Left ventricle myocardium superior (tissue), 1 donor: ENCODE measurements around the gene SERPINE3. TPM values are rescaled to one million over a fixed set of nuclear protein-coding genes. Genes with fewer than 3 reads are reported as not detected.

ENCODE experiments used
- ATAC-seq: fragments of 200-7000 bp; cut with Tn5 transposase; one replicate; pipeline ENCODE4 v1.9.1; 2020; ENCODE audit warnings: mild to moderate bottlenecking, moderate library complexity
- DNase-seq: peaks from one replicate; pipeline ENCODE4 v3.0.0-alpha.2; 2020
- intact Hi-C: fragments of 100-400 bp; cut with micrococcal nuclease; formaldehyde crosslinking; loops from one replicate; pipeline ENCODE4 v1.11.0; 2022
- total RNA-seq: library from RNA; stranded (reverse); fragmentation: NEBNext Ultra II Directional; extraction: Animal tissue kit (Norgen Biotek cat#: 25700); gene quantifications from one replicate; pipeline ENCODE4 v1.2.1, GENCODE V29; 2021
- donor health status: DM: no; HTN: yes; CAD: no; lungs with severe emphysema.

SERPINE3 gene
- total RNA-seq, 1 donor from 2014 or later = not detected

DNA sequence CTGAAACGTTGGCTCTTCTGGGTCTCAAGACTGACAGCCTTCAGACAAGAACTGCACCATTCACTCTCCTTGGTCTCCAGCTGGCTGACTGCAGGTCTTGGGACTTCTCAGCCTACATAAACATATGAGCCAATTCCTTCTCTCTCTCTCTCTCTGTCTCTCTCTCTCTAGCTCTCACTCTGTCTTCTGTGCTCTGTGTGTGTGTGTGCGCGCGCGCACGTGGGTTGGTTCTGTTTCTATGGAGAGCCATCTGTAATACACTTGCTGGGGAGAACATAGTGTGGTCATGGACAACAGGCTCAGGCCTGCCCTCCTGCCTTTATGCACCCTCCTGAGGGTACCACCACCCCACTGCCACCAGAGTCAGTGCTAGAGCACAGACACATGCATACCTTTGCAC is 13.7 kb upstream of the SERPINE3 start:
- DNase-seq (no peak), ATAC-seq (no peak)
- intact Hi-C loops = no loop called here

DNA sequence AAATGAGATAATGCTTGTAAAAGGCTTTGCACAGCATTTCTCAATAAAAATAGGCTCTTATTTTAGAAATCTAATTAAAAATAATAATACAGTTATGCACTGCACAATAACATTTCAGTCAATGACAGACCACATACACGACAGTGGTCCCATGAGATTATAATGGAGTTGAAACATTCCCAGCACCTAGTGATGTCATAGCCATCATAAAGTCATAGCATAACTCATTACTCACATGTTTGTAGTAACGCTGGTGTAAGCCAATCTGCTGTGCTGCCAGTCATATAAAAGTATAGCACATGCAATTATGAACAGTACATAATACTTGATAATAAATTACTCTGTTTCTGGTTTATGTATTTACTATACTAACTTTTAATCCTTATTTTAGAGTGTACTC is 12.7 kb upstream of the SERPINE3 start:
- intact Hi-C loops = no loop called here
- ATAC-seq = no peak
- DNase-seq = no peak

DNA sequence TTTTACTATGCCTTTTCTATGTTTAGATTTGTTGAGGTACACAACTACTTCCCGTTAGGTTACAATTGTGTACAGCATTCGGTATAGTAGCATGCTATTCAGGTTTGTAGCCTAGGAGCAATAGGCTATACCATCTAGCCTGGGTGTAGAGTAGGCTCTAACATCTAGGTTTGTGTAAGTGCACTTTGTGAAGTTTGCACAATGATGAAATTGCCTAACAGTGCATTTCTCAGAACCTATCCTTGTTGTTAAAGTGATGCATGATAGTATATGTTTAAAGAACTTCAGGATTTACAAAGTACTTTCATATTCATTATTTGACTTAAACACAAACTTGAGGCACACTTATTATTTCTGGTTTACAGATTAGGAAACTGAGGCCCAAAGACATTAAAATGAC is 11.5 kb upstream of the SERPINE3 start:
- no peak for DNase-seq
- intact Hi-C loops = no loop called here
- no peak for ATAC-seq

DNA sequence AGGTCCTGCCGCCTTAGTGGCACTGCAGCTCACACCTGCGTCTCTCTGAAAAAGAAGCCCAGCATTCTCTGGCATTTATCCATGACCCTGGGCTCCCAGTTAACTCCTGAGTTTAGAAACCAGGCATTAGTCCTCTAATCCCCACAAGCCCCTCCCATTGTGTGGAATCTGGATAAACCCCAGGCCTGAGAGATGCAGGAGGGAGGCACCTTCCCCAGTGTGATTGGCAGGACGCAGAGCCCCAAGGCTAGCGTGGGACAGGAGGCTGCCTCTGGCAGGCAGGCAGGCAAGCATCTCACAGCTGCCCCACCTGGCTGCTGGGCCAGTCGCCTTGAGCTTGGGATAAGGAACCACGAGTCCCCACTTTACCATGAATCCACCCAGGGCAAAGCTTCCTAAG is 11.0 kb upstream of the SERPINE3 start:
- intact Hi-C loops = no loop called here
- no peak for ATAC-seq
- no peak for DNase-seq

DNA sequence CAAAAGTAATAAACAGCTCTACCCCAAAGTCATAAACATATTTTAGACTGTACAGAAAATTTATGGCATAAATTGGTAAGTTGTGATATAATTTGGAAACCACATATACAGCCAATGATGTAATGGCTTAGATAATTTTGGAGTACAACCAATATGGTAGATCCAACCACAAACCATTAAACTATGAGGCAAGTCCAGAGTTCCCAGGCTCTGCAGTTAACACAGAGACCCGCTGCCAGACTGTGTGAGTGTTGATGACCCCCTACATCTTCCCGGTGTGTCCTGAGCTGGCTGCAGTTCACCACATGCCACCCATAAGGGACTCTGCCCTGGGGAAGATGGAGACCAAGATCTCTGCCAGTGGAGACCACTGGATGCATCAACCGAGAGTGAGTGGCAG is 9.9 kb upstream of the SERPINE3 start:
- intact Hi-C loops = no loop called here
- ATAC-seq (no peak), DNase-seq (no peak)

DNA sequence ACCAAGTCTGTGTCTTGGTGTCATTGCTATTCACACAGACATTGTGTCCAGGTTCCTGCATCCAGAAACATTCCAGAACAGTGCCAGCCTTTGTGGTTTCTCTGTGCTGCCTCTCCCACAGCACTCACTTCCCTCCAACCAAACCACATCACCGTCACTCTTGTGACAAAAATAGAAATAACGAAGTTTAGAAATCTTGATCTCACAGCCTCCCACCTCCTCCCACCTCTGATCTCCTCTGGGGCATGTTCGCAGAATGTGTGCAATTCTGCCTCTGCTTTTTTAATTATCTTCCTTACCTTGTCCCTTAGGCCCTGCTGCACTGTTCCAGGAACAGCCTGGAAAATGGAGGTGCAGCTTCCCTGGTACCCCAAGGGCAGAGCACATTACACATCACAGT is 8.7 kb upstream of the SERPINE3 start:
- ATAC-seq = no peak
- intact Hi-C loops = no loop called here
- no peak for DNase-seq

DNA sequence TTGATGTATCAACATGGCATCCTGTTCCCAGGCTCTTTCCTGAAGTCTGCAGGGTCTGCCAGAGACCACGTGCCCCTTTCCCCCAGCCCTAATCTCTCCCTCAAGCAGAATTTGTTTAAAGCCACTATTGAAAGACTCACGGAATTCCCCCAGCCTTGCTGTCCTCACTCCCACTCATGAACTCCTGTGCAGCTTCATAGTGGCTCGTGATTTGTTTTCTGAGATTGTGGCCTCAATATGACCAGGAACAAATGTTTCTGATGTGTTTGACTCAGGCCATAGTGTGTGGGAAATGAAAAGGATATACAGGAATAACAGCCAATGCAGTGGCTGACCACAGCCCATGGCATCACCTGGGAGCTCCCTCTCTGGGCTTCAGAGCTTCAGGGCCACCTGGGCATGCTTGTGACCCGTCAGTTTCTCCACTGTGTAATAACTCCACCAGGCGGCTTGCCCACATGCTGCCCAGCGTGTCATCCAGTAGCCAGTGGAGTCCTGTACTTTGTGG is 8.1 kb upstream of the SERPINE3 start:
- intact Hi-C loops = no loop called here
- no peak for ATAC-seq
- no peak for DNase-seq

DNA sequence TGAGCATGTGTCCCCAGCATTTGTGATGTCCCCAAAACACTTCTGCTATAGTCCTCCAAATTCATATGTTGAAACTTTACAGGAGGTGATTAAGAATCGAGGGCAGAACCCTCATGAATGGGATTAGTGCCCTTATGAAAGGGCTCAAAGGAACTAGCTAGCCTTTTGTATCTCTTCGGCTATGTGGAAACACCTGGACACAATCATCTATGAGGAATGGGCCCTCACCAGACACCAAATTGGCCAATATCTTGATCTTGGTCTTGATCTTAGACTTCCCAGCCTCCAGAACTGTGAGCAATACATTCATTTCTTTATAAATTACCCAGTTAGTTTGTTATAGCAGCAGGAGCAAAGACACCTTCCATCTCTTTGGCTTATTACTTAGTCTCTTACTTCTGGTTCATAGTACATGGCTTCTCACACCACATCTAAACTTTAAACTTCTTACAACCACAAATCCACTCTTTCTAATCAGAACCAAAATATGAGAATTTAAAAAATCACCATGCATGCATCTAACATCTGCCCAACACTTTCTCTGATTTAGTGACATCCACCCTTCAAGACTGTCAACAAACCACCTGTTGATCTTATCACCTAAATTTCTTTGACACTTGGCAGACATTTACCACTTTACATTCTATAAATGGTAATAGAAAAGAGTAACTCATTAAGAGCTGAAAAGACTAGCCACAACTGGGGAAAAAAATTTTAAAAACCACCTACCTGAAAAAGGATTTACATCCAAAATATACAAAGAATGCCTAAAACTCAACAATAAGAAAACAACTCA is 6.7 kb upstream of the SERPINE3 start:
- intact Hi-C loops = no loop called here
- ATAC-seq = no peak
- DNase-seq = no peak

DNA sequence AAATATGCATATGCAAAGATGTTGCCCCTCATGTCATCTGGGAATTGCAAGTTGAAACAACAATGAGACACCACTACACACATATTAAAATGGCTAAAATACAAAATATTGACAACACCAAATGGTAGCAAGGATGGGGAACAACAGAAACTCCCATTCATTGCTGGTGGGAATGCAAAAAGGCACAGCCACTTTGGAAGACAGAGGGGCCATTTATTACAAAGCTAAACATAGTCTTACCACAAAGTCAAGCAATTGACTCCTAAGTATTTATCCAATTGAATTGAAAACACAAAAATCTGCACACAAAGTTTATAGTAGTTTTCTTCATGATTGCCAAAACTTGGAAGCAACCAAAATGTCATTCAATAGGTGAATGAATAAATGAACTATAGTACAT is 6.1 kb upstream of the SERPINE3 start:
- intact Hi-C loops = no loop called here
- ATAC-seq = no peak
- DNase-seq = no peak

DNA sequence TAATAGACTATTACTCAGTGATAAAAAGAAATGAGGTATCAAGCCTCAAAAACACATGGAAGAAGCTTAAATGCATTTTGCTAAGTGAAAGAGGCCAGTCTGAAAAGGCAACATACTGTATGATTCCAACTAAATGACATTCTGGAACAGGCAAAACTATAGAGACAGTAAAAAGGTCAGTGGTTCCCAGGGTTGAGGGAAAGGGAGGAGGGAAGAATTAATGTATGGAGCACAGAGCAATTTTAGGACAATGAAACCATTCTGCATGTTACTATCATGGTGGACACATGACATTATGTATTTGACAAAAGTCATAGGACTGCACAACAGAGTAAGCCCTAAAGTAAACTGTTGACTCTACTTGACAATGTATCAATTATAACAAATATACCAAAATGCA is 5.7 kb upstream of the SERPINE3 start:
- intact Hi-C loops = no loop called here
- ATAC-seq = no peak

DNA sequence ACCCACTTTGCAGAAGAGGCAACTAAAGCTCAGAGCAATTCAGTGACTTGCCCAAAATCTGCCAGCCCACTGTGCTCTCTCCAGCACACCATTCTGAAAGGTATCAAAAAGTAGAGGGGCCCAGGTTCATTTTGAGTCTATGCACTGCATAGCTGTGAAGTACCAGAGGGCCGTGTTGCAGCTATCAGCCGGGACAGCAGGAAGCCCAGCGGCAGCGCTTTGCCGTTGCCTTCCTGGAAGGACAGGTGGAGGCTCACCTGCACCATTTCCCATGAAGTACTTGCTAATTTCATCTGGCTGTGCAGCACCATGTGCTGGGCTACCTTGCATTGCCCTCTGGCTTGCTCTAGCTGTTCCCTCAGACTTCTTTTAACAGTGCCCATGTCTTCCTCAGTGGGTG is 2.7 kb upstream of the SERPINE3 start:
- intact Hi-C loops = no loop called here
- DNase-seq (no peak), ATAC-seq (no peak)

More for the DNA sequence above, 5.7 kb upstream of the SERPINE3 start:
- DNase-seq = no peak

DNA sequence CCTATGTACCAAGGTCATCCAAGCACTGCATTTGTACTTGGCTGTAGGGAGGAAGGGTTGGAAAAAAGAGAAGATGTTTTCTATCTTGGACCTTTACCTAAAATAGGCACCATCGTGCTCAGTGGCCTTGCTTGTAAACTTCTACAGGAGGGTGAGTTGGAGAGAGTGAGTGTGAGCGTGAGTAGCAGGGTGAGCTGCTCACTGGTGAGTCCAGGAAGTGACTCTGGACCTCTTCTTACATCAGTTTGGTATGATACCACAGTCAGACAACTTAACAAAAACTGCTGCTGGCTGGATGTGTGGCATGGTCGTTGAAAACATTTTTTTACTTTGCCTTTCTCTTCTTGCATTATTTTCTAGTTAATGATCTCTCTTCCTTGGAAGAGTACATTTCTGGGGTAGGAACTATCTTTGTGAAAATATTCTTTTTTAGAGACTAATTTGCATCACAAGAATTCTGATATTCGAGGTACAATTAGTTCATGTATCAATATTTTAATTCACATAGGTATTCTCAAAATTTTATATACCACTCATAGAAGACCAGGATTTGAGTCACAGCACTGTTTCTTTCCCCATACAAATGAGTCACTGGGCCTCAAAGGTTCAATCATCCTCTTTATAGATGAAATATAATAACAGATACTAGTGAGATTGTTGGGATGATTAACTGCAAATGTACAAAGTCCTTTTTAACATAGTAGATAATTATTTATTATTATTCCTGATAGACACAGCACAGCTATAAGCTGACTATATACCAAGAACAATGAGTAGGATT is 651 bp downstream of the SERPINE3 start:
- ATAC-seq (no peak), DNase-seq (no peak)
- intact Hi-C loops = no loop called here

DNA sequence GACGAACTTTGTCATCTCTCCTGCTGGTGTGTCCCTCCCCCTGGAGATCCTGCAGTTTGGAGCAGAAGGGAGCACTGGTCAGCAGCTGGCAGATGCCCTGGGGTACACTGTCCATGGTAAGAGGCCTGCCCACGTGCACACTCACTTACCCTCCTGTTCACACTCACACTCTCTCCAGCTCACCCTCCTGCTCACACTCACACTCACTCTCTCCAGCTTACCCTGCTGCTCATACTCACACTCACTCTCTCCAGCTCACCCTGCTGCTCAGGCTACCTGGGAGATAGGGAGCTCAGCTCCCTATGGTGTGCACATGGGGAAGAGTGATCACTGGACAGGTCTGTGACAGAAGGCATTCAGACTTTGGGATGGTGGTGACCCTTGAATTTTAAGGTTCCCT is 1.7 kb downstream of the SERPINE3 start:
- DNase-seq = no peak
- ATAC-seq = no peak
- intact Hi-C loops = no loop called here

DNA sequence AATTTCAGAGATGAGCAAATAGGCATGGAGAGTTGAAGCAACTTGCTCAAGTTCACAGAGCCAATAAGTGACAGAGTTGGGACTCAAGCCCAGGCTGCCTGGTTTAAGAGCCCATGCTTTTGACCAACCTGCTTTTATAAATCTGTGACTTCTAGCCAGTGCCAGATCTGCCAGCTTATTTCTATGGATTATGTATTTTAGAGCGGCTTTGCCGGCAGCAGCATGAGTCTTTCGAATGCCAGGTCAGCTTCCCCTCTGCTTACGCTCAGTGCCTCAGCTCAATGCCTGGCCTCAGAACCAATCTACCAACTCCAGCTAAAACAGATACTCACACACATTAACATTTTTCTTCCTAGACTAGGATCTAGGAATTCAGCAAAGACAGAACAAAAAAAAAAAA is 2.3 kb downstream of the SERPINE3 start:
- DNase-seq (no peak), ATAC-seq (no peak)
- intact Hi-C loops = no loop called here

DNA sequence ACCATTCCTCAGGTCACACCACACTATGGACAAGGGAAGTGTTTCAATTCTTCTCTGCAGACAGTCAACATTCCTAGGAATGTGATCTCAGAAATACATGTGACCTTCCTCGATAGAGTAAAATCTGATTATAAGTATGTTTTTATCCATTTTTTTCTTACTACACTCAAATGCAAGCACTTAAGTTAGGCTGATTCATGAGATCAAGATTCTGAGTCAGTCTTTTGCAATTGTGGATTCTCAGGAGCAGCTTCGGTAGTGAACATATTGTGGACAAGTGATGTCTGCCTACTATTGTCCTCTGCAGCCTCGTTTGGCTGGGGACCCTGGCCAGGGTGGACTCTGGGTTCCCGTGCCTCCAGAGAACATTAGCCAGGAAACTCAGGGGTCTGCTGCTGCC is 3.2 kb downstream of the SERPINE3 start:
- no peak for ATAC-seq

DNA sequence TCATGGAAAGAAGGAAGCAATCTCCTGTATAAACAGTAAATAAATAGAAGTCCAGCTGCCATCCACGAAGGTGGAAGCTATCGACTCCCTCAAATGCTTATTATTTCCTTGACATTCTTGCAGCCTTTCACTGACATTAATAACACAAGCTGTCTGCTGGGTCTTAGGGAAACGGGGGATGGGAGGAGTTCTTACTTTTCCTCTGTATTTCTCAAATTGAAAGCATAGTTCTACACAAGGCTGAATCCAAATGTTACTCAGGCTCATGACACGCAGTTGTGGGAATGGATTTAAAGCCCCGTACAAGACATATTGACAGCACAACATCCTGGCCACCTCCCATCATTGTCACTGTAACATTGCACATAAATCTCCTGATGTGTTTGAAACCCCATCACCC is 4.0 kb downstream of the SERPINE3 start:
- DNase-seq = no peak
- no peak for ATAC-seq
- intact Hi-C loops = no loop called here

More for the DNA sequence above, 3.2 kb downstream of the SERPINE3 start:
- intact Hi-C loops = no loop called here
- DNase-seq = no peak

DNA sequence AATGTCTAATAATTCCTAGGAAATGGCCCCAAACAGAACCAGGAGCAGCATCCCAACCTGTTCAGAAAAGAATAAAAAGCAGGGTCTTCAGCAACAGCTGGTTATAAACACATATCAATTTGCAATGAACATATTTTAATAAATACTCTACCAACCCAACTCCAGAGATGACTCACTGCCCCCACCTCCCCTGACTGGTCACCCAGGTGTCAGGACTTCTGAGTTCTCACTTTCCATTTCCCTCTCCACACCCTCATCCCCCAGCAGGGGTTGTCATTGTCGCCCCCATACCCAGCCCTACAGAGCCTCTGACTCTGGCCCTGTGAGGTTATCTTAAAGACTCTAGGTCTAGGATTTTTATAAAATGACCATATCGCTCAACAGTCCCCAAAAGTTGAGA is 6.9 kb downstream of the SERPINE3 start:
- DNase-seq (no peak), ATAC-seq (no peak)
- intact Hi-C loops = no loop called here

DNA sequence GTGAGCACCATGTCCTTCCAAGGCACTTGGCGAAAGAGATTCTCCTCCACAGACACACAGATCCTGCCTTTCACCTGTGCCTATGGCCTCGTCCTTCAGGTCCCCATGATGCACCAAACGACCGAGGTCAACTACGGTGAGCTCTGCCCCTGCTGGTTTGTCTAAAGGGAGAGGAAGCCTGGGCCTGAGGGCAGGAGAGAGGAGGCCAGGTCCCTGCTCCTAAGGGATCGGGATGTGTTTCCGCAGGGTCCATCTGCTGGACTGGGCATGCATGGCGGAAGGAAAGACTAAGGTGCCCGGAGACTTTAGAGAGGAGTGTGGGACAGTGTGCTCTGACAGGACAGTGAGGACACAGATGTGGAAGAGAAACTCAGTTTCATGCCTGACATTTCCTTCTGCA is 7.6 kb downstream of the SERPINE3 start:
- ATAC-seq (no peak), DNase-seq (no peak)
- intact Hi-C loops = no loop called here

DNA sequence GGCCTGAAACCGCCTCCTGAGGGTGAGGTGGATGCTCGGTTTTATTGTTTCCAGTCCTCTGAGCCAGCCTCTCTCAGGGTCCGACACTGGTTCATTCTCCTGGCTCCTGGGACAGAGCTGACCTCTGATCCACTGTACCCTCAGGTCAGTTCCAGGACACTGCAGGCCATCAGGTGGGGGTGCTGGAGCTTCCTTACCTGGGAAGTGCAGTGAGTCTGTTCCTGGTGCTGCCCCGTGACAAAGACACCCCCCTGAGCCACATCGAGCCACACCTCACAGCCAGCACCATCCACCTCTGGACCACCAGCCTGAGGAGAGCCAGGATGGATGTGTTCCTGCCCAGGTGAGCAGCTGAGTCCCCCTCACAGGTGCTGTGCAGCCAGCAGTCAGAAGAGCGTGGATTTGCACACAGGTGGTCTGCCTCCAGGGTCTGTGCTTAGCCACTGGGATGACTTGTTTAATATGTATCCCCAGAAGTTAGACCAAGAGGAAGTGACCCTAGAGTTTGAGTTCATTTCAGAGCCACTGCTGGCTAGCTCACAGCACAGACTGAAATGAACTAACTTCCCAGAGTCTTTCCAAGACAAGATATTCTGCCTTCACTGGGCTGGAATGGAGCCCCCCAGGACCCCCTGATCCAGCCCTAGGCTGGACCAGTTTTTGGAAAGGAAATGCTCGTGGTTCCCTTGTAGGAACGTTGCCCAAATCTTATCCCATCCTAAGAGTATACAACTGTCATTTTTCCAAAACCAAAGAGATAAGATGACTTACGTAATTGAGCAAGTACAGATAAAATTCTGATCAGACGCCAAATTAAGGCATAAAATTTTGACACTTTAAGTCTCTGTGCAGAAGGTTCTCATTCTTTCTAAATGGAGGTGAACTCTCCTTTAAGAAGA is 8.8 kb downstream of the SERPINE3 start:
- no peak for DNase-seq
- ATAC-seq = peak; percentile 52

DNA sequence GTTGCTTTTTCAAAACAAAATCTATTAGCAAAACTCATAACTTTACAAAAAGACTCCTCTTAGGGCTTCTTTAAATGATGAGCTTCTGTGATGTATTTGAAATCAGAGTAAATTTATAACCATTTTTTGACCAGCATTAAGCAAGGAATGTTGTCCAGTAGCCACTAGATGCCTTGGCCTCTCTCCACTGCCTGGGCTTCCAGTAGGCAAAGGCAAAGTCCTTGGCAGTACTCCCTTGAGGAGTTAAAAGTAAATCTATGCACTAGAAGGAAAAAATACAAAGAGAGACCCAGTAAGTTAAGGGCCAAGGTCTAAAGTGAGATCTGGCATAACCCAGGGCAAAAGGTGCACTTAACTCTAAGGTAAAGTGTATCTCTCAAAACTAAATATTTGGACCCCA is 9.5 kb downstream of the SERPINE3 start:
- intact Hi-C loops = no loop called here
- no peak for DNase-seq
- ATAC-seq = no peak

More for the DNA sequence above, 8.8 kb downstream of the SERPINE3 start:
- intact Hi-C loops = no loop called here
